ENCODE measurements around the gene HIVEP2.

GRCh38 chr6:142946181-142946923 lies 1.4 kb upstream of the HIVEP2 start:
- TF ChIP-seq CTCF (IDR thresholded peaks at IDR 0.05; ENCODE audit: extremely low read depth in 1 of 2, insufficient read depth in 1 of 2, low read depth in 1 of 2, low read length in 2 of 2) (no peak), POLR2A (IDR thresholded peaks at IDR 0.05; ENCODE audit: low read depth, low read length) (no peak), MYC (IDR thresholded peaks at IDR 0.05; ENCODE audit: low read depth, low read length) (no peak), POLR2AphosphoS5 (IDR thresholded peaks at IDR 0.05; ENCODE audit: insufficient read depth, low read depth, low read length) (peak; percentile 21), EZH2 (IDR thresholded peaks at IDR 0.05; ENCODE audit: borderline replicate concordance, low read depth, low read length, severe bottlenecking) (no peak), JUN (IDR thresholded peaks at IDR 0.05; ENCODE audit: borderline replicate concordance, insufficient read depth, insufficient read length, low read depth) (no peak), MAX (IDR thresholded peaks at IDR 0.05; ENCODE audit: insufficient read depth, insufficient read length) (no peak), FOS (IDR thresholded peaks at IDR 0.05; ENCODE audit: borderline replicate concordance, insufficient read depth, low read length) (no peak)
